Large intestine (tissue), 12 donors: Measurements from ENCODE around the gene NEUROG1. TPM values are rescaled to one million over a fixed set of nuclear protein-coding genes. Genes with fewer than 3 reads are reported as not detected.

Experiments used
- DNase-seq, 2 donors: peaks; one replicate each; pipeline versions ENCODE4 v3.0.0 to v3.0.0-alpha.2; 2013
- H3K27ac ChIP-seq: one replicate; pipeline ENCODE4 v1.5.1; 2013; ENCODE audit warnings: low read length
- H3K27me3 ChIP-seq: 2 replicates; pipeline ENCODE4 v1.6.1; 2013; ENCODE audit warnings: low read length; ENCODE audit not compliant: control insufficient read depth, insufficient read depth
- H3K36me3 ChIP-seq: 2 replicates; pipeline ENCODE4 v1.6.1; 2013; ENCODE audit warnings: low read length; ENCODE audit not compliant: control insufficient read depth, insufficient read depth
- H3K4me1 ChIP-seq: one replicate; pipeline ENCODE4 v1.6.1; 2013; ENCODE audit warnings: low read length; ENCODE audit not compliant: control insufficient read depth, insufficient read depth
- H3K4me3 ChIP-seq: one replicate; pipeline ENCODE4 v1.5.1; 2013; ENCODE audit warnings: low read length
- H3K9me3 ChIP-seq: one replicate; pipeline ENCODE4 v1.6.1; 2013; ENCODE audit warnings: mild to moderate bottlenecking, low read depth, low read length, moderate library complexity; ENCODE audit not compliant: control insufficient read depth
- WGBS: methylation state at CpG from one replicate; pipeline ENCODE4 v1.1.5; 2013; ENCODE audit warnings: low lambda C conversion rate; ENCODE audit not compliant: insufficient coverage; 5-methylcytosine and 5-hydroxymethylcytosine counted together
- long read RNA-seq, 11 donors: transcript quantifications; one replicate each; lab custom pipeline, GENCODE V29; 2026
- polyA plus RNA-seq: library from polyadenylated mRNA; unstranded; fragments of 120-200 nt; gene quantifications from one replicate; pipeline ENCODE4 v1.2.1, GENCODE V29; 2013

Gene NEUROG1, protein sequence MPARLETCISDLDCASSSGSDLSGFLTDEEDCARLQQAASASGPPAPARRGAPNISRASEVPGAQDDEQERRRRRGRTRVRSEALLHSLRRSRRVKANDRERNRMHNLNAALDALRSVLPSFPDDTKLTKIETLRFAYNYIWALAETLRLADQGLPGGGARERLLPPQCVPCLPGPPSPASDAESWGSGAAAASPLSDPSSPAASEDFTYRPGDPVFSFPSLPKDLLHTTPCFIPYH
- polyA plus RNA-seq: not detected
- long read RNA-seq, donor 1: 0 reads
- long read RNA-seq, donor 2: 0 reads
- long read RNA-seq, donor 3: 0 reads
- long read RNA-seq, donor 4: 0 reads
- long read RNA-seq, donor 5: 0 reads
- long read RNA-seq, donor 6: 0 reads
- long read RNA-seq, donor 7: 0 reads
- long read RNA-seq, donor 8: 0 reads
- long read RNA-seq, donor 9: 0 reads
- long read RNA-seq, donor 10: 0 reads
- long read RNA-seq, donor 11: 0 reads

DNA sequence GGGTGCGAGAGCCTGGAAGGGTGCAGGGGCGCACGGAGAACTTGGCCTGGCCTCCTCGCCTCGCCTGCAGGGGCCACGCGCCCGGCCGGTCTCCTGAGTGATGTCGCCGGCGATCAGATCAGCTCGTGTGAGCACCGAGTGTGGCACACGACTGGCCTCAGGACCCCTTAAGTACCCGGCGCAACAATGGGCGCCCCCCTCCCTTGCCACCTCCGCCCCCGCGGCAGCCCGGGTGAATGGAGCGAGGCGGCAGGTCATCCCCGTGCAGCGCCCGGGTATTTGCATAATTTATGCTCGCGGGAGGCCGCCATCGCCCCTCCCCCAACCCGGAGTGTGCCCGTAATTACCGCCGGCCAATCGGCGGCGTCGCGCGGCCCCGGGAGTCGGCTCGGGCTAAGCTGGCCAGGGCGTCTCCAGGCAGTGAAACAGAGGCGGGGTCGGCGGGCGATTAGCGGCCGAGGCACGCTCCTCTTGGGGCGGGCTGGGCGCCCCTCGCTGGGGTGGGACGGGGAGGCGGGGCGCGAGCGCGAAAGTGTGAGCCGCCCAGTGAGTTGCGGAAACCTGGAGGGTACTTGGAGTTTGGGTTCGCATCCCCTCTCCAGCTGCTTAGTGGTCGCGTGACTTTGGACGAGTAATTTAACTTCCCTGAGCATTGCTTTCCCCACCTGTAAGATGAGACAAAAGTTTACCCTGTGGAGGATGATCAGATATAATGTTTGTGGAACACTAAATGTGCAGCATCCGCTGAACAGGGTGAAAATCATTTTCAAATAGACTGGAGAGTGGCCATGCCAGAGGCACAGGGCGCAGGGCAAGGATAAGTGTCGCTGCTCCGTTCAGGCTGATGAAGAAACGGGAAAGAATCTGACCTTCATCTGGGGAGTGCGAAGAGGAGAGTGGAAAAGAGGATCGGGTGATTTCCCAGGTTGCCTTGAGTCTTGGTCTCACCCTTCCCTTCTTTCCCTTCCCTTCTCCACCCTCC lies at the start of gene NEUROG1:
TSS of gene NEUROG1 (minus strand) at position 145 of the 982 bp plus-strand sequence. CDS start 274 bp downstream, outside the sequence.
- no peaks in the 10 kb centered on the region for H3K4me1 ChIP-seq
- no peak for DNase-seq

DNA sequence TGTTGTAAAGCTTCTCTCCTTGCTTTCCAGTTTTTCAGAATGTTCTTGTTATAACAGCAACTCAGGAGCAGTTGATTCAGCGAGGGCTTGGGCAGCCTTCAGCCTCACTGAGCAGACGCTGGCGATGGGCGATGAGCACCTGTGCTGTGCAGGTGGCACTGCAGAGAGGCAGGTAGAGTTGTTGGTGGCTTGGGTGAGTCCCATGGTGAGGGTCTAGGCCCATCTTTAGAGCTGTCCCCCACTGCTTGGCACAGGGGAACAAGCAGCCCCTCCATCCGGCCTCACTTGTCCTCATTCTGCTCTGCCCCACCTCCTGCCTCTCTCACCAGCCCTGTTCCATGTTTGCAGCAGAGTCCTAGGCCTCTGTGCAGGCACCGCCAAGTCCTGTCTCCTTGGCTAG lies 49.2 kb upstream of the NEUROG1 start:
- Histone ChIP-seq H3K36me3 (no peaks in the 10 kb centered on the region), H3K9me3 (no peaks in the 10 kb centered on the region), H3K4me3 (no peak overlapping the region), H3K27me3 (peaks cover 36% of the 10 kb centered on the region), H3K4me1 (no peaks in the 10 kb centered on the region), H3K27ac (no peak overlapping the region)
- DNase-seq: no peak
- no CpG with 5 or more reads among the region's 6 CpGs for WGBS

More for the DNA sequence above, at the start of gene NEUROG1:
- H3K9me3 ChIP-seq: peaks cover 6% of the 10 kb centered on the region
- H3K36me3 ChIP-seq: no peaks in the 10 kb centered on the region
- H3K27ac ChIP-seq: no peak within 1 kb of the TSS
- 0% methylated on average over 1 of the region's 74 CpGs for WGBS
- H3K4me3 ChIP-seq: no peak within 1 kb of the TSS
- H3K27me3 ChIP-seq: peaks cover 98% of the 10 kb centered on the region

DNA sequence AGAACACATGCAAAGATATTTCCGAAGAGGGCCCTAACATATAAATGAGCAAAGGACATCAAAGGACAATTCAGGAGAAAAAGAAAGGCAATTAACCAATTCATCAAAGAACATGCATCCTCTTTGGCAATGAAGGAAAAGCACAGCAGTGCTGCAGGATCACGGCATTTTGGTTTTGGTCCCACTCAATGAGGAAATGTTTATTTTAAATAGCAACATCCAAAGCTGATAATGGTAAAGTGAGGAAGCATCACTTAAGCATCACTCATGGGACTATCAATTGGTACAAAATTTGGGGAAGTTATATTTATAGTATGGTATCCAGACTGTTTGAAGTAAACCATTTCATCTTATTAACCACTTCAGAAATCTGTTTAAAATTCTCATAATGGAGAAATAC lies 48.5 kb upstream of the NEUROG1 start:
- H3K27ac ChIP-seq: no peak overlapping the region
- WGBS: 75% methylated on average over 1 of the region's 2 CpGs
- no peaks in the 10 kb centered on the region for H3K9me3 ChIP-seq
- H3K36me3 ChIP-seq: no peaks in the 10 kb centered on the region
- peaks cover 42% of the 10 kb centered on the region for H3K27me3 ChIP-seq
- DNase-seq: no peak
- no peaks in the 10 kb centered on the region for H3K4me1 ChIP-seq
- H3K4me3 ChIP-seq: no peak overlapping the region

DNA sequence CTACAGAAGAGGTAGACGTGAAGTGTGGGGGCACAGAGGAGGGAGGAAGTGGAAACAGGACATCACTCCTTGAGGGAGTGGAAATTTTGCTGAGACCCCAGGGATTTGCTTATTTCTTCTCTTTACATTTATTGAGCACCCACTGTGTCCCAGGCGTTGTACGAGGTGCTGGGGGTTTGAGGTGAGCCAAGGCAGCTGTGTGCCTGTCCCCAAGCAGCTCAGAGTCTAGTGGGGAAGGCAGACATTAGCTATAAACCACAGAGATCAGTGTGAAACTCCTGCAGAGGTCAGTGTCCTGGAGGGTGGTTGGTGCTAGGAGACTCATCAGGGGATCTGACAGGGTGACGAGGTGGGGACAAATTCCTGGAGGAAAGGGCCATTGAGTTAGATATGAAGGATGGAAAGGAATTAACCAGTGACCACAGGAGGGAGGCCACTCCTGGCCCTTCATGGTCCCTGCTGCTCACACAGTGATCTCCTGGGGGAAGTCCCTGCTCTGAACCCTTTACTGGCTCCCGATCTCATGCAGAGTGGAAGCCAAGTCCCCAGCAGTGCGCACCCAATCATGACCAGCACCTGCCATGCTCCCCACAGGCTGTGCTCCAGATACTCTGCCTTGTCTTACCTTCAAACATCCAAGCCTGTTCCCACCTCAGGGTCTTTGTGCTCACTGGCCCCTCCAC lies 46.5 kb upstream of the NEUROG1 start:
- DNase-seq: no peak
- no peaks in the 10 kb centered on the region for H3K36me3 ChIP-seq
- no CpG with 5 or more reads among the region's 6 CpGs for WGBS
- H3K27me3 ChIP-seq: peaks cover 62% of the 10 kb centered on the region
- H3K9me3 ChIP-seq: no peaks in the 10 kb centered on the region
- no peak overlapping the region for H3K27ac ChIP-seq
- no peaks in the 10 kb centered on the region for H3K4me1 ChIP-seq
- H3K4me3 ChIP-seq: no peak overlapping the region

DNA sequence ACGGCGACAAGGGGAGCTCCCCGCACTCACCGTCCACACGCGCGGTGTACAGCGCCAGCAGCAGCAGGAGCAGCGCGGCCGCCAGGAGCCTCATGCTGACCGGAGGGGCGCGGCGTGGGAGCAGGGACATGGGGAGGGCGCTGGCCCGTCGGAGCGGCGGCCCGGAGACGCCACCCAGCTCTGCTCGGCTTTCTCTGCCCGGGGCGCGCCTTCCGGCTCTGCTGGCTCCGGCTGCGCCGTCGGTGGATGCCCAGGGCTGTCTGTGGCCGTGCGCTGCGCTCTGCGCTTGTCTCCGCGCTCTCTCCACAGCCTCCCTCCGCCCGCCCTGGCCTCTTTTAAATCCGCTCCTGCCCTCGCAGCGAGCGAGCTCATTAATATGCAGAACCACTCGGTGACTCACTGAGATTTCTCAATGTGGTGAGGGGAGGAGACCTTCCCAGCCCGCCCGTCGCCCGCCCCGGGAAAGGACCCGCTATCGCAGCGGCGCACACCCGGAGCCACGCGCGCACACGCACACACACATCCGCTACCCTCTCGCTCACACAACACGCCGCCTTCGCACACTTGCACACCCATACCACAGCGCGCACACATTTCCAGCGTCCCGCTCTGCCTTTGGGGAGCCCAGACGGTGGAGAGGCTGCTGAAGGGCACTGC lies 43.0 kb upstream of the NEUROG1 start, which contains the start of gene CXCL14:
TSS of gene CXCL14 (minus strand) at position 307 of the 657 bp plus-strand sequence. CDS start at position 94, 213 bp downstream.
- Histone ChIP-seq H3K27me3 (peaks cover 72% of the 10 kb centered on the region), H3K4me1 (no peaks in the 10 kb centered on the region), H3K9me3 (no peaks in the 10 kb centered on the region), H3K36me3 (peaks cover under 1% of the 10 kb centered on the region), H3K4me3 (peak within 1 kb of the TSS; percentile 27), H3K27ac (peak within 1 kb of the TSS; percentile 1)
- no CpG with 5 or more reads among the region's 68 CpGs for WGBS
- DNase-seq: peak; percentile 24 to 56

DNA sequence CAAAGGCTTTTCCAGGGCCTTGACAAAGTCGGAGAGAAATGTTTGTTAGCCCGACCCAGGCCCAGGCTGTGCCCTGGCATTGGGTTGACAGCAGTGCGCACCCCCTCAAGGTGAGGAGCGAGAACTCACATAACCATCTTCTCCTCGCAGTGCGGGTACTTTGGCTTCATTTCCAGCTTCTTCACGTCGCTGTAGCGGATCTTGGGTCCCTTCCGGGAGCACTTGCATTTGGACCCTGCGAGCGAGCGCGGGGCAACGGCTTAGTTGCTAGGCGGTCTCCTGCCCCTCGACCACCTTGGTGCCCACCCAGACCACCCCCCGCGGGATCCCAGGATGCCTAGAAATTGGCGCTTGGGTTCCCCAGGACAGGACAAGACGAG lies 42.5 kb upstream of the NEUROG1 start:
- no CpG with 5 or more reads among the region's 21 CpGs for WGBS
- H3K4me1 ChIP-seq: no peaks in the 10 kb centered on the region
- peak overlapping the region; percentile 27 for H3K4me3 ChIP-seq
- peaks cover 68% of the 10 kb centered on the region for H3K27me3 ChIP-seq
- no peaks in the 10 kb centered on the region for H3K9me3 ChIP-seq
- no peak for DNase-seq
- H3K27ac ChIP-seq: peak overlapping the region; percentile 1
- H3K36me3 ChIP-seq: peaks cover 2% of the 10 kb centered on the region

DNA sequence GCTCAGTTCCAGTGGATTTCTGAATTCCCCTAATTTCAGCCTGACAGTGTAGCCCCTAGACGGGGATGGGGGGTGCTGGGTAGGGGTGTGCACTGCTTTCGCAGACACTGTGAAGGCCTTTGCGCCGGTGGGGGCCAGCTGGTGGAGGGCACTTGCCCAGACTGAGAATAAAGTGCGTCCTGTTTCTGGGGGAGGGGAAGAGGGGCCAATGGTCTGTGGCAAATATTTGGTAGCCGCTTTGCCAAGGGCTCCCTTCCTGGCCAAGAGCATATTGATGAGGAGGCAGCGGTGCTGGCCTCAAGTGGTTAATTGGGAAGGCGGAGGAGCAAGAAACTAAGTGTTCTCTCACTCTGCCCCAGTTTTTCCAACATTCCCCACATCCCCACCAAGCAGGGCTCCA lies 41.7 kb upstream of the NEUROG1 start:
- Histone ChIP-seq H3K27me3 (peaks cover 60% of the 10 kb centered on the region), H3K9me3 (no peaks in the 10 kb centered on the region), H3K4me3 (peak overlapping the region; percentile 27), H3K36me3 (peaks cover 2% of the 10 kb centered on the region), H3K4me1 (no peaks in the 10 kb centered on the region), H3K27ac (peak overlapping the region; percentile 12)
- WGBS: no CpG with 5 or more reads among the region's 8 CpGs
- no peak for DNase-seq

DNA sequence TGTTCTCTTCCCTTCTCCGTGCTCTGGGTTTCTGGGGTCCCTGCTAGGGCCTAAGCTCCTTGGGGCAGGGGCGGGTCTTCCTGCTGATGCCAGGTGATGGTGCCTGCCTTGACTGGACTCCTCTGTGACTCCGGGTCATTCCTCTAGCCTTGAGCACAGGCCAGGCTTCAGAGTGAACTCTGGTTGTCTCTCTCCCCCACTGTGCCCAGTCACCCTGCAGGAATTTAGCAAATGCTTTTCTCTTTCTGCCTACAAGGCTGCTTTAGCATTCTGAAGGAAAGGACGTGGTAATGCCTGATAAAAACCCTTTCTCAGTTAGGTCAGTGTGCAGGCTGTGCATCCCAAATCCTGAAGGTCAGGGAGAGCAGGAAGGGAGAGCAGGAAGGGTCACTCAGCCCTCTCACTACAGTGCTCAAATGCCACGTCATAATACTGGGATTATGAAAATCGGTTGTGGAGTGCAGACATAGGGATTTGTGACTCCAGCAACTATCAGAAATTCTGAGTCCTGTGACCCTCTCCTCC lies 40.4 kb upstream of the NEUROG1 start:
- no peaks in the 10 kb centered on the region for H3K9me3 ChIP-seq
- H3K4me1 ChIP-seq: no peaks in the 10 kb centered on the region
- peaks cover 2% of the 10 kb centered on the region for H3K36me3 ChIP-seq
- no peak overlapping the region for H3K4me3 ChIP-seq
- H3K27ac ChIP-seq: no peak overlapping the region
- no CpG with 5 or more reads among the region's 6 CpGs for WGBS
- H3K27me3 ChIP-seq: peaks cover 52% of the 10 kb centered on the region
- DNase-seq: no peak

DNA sequence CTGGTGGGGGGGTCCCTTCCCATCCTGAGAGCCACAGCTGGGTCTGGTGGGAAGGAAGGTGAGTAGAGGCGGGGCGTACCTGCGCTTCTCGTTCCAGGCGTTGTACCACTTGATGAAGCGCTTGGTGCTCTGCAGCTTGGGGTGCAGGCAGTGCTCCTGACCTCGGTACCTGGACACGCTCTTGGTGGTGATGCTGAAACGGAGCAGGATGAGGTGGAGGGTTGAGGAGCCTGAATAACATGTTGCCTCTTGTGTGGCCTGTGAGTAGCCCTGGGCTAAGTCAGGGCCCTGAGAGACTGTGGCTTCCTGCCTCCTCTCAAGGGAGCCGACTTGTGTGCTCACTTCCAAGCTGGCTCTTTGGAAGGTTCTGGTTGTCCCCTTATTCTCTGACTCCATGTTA lies 38.7 kb upstream of the NEUROG1 start:
- Histone ChIP-seq H3K27ac (no peak overlapping the region), H3K27me3 (peaks cover 43% of the 10 kb centered on the region), H3K36me3 (peaks cover 2% of the 10 kb centered on the region), H3K4me1 (no peaks in the 10 kb centered on the region), H3K9me3 (no peaks in the 10 kb centered on the region), H3K4me3 (no peak overlapping the region)
- no CpG with 5 or more reads among the region's 10 CpGs for WGBS
- no peak for DNase-seq
